T-helper 22 cell (primary cell): ENCODE data around the gene ARL9.
"Not testable (repeated sequence)": the region's sequence is repeated elsewhere in the genome, so short reads cannot be mapped to it uniquely, and the experiment has no call there.

Experiments used
- DNase-seq: peaks from one replicate; pipeline ENCODE4 v3.0.0-alpha.2; 2020; ENCODE audit warnings: low read depth

Gene ARL9, protein sequence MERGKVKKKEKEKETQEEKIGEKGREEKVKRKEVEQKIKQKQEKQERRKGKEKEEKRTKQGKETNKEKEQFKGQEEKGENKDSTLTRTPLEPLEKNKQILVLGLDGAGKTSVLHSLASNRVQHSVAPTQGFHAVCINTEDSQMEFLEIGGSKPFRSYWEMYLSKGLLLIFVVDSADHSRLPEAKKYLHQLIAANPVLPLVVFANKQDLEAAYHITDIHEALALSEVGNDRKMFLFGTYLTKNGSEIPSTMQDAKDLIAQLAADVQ

DNA sequence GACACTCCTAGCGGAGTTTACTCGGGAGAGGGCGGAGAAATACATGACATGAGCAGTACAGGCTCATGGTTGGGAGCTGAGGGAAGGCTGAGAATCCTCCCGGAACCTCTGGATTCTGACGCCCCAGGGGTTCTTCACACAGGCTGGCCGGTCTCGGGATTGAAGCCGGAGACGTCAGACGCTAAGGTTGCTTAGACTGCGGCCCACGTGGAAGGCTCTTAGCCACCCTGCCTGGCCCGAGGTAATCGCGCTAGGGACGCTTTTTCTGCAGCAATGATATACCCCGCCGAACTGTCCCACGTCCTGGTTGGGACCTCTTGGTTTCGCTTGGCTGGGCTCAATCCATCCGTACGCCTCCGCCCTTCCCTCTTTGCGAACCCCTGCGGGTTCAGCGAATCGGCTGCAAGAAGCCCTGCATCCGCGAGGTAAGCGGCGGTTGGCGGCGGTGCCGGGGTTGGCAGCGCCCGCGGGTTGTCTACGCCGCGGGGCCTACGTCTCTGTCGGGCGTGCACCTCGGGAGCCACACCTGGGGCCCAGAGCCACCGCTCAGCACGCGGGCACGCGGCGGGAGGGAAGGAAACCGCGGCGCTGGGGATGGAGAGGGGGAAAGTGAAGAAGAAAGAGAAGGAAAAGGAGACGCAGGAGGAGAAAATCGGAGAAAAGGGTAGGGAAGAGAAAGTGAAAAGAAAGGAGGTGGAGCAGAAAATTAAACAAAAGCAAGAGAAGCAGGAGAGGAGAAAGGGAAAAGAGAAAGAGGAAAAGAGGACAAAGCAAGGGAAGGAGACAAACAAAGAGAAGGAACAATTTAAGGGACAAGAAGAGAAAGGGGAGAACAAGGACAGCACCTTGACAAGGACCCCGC, at the start of gene ARL9:
TSS of gene ARL9 (plus strand) at position 523 of the 862 bp plus-strand sequence. CDS start at position 595, 72 bp downstream.
- peak; percentile 32 for DNase-seq

DNA sequence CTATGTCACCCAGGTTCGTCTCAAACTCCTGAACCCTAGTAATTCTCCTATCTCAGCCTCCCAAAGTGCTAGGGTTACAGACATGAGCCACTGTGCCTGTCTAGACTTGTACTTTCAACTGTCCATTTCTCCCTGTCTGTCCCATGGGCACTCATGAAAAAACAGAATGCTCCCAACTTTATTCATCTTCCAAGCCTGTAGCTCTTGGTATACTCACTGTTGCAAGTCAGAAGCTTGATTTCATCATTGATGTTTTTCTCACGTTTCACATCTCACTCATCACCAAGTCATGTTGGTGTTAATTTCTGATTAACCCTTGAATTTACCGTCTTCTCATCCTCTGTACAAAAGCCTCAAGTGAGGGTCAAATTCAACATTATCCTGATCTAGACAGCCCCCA, 45.5 kb upstream of the ARL9 start:
- no peak for DNase-seq

DNA sequence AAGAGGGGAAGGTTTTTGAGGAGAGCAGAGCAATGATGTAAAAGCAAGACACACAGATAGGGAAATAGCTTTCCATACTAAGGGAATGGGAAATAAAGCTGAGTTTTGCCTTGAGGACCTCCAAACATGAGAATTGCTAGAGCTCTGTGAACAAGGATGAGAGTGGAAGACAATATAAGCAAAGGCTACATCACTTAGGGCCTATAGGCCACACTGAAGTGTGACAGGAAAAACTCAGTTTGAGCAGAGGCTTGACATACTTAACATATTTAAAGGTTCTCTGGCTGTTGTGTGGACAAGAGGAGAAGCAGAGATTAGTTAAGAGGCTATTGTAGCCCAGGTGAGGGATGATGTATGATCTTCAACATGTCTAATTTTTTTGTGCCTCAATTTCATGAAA, 43.4 kb upstream of the ARL9 start:
- DNase-seq: no peak

DNA sequence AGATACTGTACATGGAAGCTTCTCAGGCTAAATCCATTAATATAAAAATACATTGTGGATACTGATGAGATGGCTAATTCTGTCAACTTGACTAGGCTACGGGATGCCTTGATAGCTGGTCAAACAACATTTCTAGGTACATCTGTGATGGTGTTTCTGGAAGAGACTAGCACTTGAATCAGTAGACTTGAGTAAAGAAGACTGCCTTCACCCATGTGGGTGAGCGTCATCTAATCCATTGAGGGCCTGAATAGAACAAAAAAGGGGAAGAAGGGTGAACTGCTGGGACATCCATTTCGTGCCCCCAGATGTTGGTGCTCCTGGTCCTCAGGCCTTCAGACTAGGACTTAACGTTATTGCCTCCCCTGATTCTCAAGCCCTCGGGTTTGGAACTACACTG, 41.9 kb upstream of the ARL9 start:
- DNase-seq: no peak

DNA sequence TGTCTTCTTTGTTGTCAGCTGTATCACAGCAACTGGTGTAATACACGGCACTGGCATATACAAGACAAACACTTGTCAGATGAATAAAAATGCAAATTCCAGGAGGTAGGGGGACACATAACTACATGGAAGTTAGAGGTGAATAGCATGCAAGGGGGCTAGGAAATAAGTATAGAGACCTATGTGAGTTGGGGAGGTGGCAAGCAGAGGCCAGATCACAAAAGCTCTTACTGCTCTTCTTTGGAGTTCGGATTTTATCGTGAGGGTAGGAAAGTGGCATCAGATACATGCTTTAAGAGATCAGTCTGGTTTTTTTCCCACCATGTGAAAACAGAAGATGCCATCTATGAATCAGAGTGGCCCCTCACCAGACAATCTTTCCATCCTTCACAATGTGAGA, 41.0 kb upstream of the ARL9 start:
- no peak for DNase-seq

DNA sequence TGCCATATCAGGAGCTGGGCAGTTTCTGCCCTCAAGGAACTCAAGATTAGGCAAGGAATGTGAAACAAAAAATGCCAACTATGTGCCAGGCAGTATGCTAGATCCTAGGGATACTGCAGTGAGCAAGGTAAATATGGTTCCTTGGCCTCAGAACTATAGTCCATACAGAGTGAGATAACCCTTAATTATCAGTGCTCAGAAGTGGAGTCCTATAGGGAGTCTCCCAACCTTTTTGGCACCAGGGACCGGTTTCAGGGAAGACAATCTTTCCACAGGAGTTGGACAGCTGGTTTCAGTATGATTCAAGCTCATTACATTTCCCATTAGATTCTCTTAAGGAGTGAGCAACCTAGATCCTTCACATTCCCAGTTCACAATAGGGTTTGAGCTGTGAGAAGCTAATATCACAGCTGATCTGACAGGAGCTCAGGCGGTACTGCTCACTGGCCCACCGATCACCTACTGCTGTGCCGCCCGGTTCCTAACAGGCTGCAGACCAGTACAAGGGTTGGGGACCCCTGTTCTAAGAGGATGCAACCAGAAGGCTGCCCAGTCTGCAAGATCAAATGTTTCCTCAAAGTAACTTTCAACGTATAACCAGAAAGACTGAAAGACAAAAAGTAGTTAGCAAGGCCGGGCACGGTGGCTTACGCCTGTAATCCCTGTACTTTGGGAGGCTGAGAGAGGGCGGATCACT, 39.8 kb upstream of the ARL9 start:
- no peak for DNase-seq

DNA sequence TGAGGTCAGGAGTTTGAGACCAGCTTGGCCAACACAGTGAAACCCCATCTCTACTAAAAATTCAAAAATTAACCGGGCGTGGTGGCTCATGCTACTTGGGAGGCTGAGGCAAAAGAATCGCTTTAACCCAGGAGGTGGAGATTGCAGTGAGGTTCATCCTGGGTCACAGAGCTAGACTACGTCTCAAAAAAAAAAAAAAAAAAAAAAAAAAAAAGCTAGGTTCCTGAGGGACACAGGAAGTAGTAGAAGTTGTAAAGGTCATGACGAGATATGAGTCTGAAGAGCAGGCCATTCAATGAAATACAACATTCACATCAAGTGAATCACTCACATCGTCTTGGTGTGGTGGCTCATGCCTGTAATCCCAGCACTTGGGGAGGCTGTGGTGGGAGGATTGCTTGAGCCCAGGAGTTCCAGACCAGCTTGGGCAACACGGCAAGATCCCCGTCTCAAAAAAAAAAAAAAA, 39.3 kb upstream of the ARL9 start:
- DNase-seq: not testable (repeated sequence)

DNA sequence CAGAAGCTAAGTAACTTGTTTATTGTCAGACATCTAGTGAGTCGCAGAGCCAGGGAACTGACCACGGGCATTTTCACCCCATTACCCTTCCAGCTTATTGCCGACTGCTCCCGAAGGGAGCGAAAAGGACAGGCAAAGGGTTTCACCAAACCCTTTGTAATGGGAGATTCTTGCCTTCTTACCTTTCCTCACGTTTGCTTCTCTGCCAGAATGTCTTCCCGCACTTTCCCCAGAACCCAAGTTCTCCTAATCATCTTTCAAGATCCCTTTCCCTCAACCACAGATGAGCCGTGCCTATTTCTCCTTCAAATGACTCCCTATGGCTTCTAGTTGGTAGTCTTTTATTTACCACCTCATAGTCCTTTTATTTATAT, 38.7 kb upstream of the ARL9 start:
- no peak for DNase-seq

DNA sequence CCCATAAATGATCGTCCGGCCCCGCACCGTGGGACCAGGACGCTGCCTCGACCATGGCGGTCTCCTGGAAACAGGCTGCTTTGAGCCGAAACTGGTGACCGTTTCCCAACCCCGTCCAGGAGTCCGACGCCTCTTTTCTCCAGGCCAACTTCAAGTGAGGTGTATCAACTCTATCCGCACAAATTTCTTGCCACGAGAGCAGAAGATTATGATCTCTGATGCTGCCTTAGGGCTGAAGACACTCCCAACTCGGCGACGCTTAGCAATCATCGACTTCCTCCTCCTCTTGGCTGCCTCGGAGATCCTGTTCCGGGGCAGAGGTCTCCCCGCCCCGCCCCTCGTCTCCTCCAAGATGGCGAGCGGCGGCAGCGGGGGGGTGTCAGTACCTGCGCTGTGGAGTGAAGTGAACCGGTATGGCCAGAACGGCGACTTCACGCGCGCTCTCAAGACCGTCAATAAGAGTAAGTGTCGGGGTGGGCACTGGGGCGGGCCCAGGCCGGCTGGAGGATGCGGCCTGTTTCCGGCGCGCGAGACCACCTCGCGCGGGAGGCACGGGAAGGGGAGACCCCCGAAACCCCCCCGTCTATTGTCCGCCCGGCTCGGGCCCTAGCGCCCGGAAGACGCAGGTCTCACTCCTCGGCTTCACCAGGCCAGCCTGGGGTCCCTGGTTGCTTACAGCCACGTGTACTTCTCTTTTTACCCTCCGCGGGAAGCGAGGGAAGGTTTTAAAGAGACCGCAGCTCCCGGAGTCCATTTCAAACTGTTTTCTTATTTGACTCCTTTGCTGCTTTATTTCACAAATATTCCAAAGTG, 38.1 kb upstream of the ARL9 start, which contains the start of gene SRP72:
TSS of gene SRP72 (plus strand) at position 334 of the 813 bp plus-strand sequence. CDS start at position 353, 19 bp downstream.
- DNase-seq: peak; percentile 89

DNA sequence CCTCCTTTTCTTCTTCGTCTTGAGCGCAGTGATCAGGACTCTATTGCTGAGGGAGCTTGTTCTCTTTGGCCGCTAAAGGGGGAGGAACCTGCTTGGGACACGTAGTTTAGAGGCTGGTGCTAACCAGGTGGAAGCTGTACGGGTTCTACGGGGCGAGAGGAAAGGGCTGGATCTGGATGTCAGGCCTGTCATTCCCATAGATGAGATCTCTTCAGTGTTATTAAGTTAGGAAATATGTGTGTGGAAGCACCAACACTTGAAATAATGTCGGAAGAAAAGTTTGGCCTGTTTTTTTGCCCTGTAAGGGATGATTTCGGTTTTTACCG, 37.5 kb upstream of the ARL9 start:
- DNase-seq: no peak

DNA sequence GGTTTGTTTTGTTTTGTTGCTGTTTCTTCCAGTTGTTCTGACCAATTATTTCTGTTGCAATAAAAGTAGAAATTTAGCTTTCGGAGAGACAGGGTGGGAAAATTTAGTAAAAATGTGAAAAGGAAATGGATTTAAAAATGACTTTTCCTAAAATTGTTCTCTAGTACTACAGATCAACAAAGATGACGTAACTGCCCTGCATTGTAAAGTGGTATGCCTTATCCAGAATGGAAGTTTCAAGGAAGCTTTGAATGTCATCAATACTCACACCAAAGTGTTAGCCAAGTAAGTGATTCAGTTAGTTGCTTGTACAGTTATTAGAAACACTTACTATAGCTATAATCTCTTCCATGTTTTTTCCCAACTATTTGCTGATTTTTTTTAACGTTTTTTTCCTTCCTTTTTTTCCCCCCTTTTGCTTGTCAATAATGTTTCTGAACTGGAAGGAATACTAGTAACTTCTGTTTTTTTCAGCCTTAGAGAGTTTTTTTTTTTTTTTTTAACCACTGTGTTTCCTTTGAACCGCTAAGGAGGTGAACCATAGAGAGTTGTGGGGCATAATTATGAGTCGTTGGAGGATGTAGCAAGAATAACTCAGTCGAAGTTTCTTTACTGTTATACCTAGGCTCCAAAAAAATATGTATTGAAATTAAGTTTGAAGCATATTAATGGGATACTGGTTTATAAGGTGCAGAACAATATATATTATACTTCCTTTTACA, 35.9 kb upstream of the ARL9 start:
- DNase-seq: no peak

DNA sequence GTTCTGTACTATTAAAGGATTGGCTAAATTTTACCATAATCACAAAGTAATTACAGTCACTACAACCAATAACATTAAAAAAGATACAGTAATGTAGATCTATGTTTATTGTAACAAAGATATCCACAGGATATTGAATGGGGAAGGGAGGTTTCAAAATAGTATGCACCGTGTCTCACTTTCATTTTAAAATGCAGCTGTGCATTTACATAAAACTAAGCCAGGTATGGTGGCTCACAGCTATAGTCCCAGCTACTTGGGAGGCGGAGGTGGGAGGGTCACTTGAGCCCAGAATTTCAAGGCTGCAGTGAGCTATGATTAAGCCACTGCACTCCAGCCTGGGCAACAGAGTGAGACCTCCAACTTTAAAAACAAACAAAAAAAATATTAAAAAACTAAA, 29.7 kb upstream of the ARL9 start:
- DNase-seq: no peak

DNA sequence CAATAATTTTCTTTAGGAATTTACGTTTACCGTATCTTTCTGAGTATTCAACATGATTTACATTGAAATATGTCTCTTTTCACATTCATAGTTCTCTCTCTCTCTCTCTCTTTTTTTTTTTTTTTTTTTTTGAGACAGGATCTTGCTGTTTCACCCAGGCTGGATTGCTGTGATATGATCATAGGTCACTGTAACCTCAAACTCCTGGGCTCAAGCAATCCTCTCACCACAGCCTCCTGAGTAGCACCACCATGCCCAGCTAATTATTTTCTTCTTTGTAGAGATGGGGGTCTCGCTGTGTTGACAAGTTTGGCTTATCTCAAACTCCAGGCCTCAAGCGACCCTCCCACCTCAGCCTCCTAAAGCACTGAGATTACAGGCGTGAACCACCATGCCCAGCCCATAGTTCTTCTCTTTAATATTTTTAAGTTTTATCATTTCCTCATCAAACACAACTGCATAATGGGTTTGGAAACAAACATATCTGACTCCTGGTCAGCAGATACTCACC, 28.3 kb upstream of the ARL9 start:
- no peak for DNase-seq

DNA sequence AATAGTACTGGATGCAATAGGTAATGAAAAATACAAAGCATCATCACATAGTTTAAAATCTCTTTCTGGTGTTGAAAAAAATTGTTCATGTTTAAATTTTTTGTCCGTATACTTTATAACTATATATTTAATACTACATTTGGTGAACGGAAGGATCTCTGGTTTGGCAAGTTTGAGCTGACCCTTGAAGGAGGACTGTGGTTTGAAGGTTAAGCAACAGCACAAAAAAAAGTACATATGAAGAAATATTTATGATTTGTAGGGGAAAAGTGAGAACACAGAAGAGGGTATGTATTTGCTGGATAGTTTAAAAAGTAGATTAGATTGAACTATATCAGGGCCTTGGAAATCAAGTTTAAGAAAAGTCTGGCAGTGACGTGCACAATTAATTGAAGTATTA, 24.9 kb upstream of the ARL9 start:
- DNase-seq: no peak

DNA sequence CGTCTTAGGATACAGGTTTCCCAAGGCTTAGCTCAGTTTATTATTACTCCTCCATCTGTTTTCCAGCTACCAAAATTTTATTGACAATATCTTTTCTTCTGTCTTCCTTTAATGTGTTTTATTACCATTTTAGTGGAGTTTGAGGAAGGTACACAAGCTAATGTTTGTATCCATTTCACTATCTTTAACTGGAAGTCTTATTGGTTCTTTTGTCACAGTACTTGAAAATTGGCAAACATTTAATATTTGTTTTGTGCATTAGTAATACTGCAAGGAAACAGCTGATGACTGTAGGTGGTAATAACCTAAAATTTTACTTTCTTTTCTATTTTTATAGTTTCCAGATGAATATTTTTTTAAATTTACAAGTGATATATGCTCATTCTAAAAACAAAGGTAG, 9.3 kb upstream of the ARL9 start:
- DNase-seq: no peak

DNA sequence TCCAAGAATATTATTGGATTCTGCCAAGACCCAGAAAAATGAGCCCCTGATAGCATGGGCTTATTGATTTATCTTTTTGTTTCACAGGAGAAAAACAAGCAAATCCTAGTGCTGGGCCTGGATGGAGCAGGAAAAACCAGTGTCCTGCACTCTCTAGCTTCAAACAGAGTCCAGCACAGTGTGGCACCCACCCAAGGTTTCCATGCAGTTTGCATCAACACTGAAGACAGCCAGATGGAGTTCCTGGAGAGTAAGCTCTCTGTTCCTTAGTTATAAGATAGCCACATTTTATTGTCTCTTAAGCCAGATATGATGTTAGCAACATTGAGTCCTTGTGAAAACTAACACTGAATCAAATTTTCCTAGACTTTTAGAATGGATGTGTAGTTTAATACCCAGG, 5.5 kb downstream of the ARL9 start:
- DNase-seq: no peak

DNA sequence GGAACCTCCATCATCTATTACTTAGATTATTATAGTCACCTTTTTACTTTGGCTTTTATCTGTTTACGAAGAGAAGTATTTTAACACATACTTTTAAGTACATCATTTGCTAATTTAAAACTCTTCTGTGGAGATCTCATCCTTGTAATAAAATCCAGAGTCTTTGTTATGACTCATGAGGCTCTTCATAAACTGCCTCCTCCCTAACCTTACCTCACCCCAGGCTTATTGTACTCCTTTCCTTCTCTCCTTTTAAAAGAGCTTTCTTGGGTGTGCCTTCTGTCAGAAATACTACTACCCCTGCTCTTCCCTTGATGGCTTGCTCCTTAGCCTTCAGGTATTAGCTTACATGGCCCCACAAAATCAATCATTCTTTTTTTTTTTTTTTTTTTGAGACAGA, 6.6 kb downstream of the ARL9 start:
- no peak for DNase-seq

DNA sequence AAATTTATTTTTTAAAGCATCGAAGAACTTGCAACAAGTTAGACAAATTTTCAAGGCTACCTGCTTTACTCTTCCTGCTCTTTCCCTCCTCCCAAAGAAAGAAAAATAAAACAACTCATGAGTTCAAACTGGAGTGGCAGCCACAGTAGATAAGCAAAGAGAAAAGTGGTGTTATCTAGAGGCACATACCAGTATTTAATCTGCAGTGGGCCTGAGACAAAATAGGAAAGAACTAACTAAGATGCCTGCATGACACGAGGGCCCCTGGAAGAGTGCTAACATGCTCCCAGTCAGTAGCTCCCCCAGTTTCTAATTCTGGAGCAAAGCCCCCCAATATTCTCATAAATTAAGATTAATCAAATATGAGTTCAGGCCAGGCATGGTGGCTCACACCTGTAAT, 7.9 kb downstream of the ARL9 start:
- no peak for DNase-seq

DNA sequence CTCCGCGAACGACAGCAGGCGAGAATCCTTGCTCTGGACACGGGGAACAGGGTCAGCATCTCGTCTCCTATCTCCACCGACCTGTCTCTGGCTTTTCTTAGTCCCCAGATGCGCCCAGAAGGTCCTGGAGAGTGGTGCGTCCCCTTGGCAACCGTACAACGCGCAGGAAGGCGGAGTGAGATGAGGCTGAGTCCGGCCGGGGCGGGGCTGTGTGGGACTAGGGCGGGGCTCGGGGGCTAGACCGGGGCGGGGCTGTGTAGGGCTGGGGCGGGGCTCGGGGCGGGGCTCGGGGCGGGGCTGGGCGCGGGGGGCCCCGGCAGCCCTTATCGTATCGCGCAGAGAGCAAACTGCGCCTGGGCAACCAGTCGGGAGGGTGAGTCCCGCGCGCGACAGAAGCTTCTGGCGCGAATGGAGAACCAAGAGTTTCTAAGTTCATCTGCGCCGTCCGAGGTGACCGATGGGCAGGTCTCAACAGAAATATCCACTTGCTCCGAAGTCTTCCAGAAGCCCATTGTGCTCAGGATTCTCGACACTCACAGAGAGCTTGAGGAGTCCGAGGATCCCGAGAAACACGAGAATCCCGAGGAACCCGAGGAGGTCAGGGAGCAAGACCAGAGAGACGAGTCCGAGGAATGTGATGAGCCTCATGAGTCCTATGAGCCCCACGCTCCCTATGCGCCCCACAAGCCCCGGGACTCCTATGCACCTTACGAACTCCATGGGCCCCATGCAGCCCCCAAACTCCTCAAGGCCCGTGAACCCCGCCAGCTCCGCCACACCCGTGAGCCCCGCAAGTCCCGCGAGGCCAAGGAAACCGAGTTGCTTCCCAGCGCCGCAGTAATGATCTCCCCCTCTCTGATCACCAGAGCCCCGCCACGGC, 24.9 kb downstream of the ARL9 start:
- DNase-seq: peak; percentile 57

DNA sequence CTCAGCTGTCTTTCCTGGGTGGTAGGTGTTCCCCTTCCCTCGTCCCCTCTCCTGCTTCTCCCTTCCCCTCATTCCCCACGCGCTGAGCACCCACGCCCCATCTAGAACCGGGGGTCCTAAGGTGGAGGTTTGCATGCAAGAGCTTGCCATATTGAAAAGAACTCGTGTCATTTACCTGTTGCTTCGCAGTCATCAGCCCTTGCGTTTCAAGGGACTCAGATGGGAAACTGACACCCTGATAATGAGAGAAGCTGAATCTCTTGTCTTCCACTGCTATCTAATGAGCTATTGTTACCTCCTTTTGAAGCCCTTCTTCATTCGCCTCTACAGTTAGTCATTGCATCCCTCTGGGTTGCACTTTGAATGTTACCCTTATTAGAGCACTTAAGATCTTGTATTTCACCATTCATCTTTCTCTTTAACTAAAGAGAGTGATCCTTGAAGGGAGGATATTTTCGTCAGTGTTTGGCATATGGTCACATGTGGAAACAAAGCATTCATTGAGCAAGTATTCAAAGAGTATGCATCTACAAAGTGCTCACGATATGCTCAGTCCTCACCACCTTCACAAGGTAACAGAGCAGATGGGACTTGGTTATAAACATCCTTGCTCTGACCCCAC, 25.7 kb downstream of the ARL9 start:
- DNase-seq: no peak
